OCI-LY3 (cell line): ENCODE data around the gene VPS35L.

Experiments used
- H2AFZ ChIP-seq: fragments of 200-600, 300-600 bp; shearing (Covaris generic); 2 replicates; pipeline ENCODE4 v1.6.0; 2014; ENCODE audit warnings: antibody characterized with exemption, low read depth, low read length
- H3K27ac ChIP-seq: fragments of 200-600, 300-600 bp; sonication (generic); 2 replicates; pipeline ENCODE4 v1.5.1; 2014; ENCODE audit warnings: mild to moderate bottlenecking, low read length, moderate library complexity, mixed read lengths
- H3K27me3 ChIP-seq: fragments of 200-600, 300-600 bp; sonication (generic); 2 replicates; pipeline ENCODE4 v1.6.1; 2014; ENCODE audit warnings: low read depth, low read length, mixed read lengths
- H3K36me3 ChIP-seq: fragments of 200-600, 300-600 bp; sonication (generic); replicated peaks from 2 replicates; pipeline ENCODE3; 2014; ENCODE audit warnings: low read depth, low read length, mixed read lengths
- H3K4me1 ChIP-seq: fragments of 300-600, 200-600 bp; sonication (generic); 2 replicates; pipeline ENCODE4 v1.6.1; 2014; ENCODE audit warnings: low read length, mixed read lengths
- H3K4me2 ChIP-seq: fragments of 200-600, 300-600 bp; sonication (generic); 2 replicates; pipeline ENCODE4 v1.6.1; 2014; ENCODE audit warnings: low read length, mixed read lengths
- H3K4me3 ChIP-seq: fragments of 300-600, 200-600 bp; sonication (generic); 2 replicates; pipeline ENCODE4 v1.5.1; 2014; ENCODE audit warnings: antibody characterized with exemption, mild to moderate bottlenecking, low read length, moderate library complexity
- H3K79me2 ChIP-seq: fragments of 300-600, 200-600 bp; shearing (Covaris generic); 2 replicates; pipeline ENCODE4 v1.6.1; 2014; ENCODE audit warnings: mild to moderate bottlenecking, low read length, mixed read lengths
- H3K9ac ChIP-seq: fragments of 300-600, 200-600 bp; shearing (Covaris generic); 2 replicates; pipeline ENCODE4 v1.6.0; 2014; ENCODE audit warnings: mild to moderate bottlenecking, low read length, moderate library complexity
- H3K9me3 ChIP-seq: fragments of 200-600, 300-600 bp; shearing (Covaris generic); 2 replicates; pipeline ENCODE4 v1.6.1; 2014; ENCODE audit warnings: low read length, mixed read lengths; ENCODE audit not compliant: insufficient read depth
- H4K20me1 ChIP-seq: fragments of 200-600, 300-600 bp; sonication (generic); 2 replicates; pipeline ENCODE4 v1.6.1; 2016; ENCODE audit warnings: low read length, mixed read lengths; ENCODE audit not compliant: insufficient read depth
- EZH2phosphoT487 ChIP-seq: fragments of 200-600 bp; shearing (Covaris generic); IDR thresholded peaks from 2 replicates; pipeline ENCODE4 v1.6.1; 2018; ENCODE audit warnings: antibody characterized with exemption, mixed run types, low read depth
- TF ChIP-seq, protein P1 (sequence below): fragments of 200-600, 300-600 bp; sonication (generic); IDR thresholded peaks from 2 replicates; pipeline ENCODE4 v1.5.1; 2014; ENCODE audit warnings: antibody characterized with exemption, low read length, low read depth

The VPS35L gene

DNA sequence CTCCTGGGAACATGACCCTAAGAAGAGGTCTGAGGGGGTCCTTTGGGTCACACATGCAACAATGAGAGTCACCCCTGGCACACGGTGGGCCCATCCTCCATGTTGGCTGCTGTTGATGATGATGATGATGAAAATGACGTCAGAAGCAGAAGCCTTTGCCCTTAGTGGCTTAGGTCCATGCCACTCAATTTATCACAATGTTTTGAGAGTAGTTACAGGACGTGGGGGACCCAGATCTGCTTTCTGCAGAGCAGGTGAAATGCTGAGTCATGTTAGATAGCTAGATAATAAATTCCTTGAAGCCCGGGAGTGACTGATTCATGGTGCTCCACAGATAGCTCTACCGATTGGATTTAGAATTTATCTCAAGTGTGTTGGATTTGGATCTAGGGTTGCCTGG lies 53.9 kb downstream of the VPS35L start:
- H3K4me2 ChIP-seq = no peak overlapping the region
- H3K27ac ChIP-seq = no peak overlapping the region
- H3K4me1 ChIP-seq = 0 out of 2 replicates have a peak, but pooled peaks cover 3% of the 10 kb centered on the region
- no peaks in the 10 kb centered on the region for H4K20me1 ChIP-seq
- H3K4me3 ChIP-seq = no peak overlapping the region
- peaks cover 24% of the 10 kb centered on the region for H3K36me3 ChIP-seq
- H3K9ac ChIP-seq = no peak overlapping the region
- no peaks in the 10 kb centered on the region for H3K79me2 ChIP-seq
- H2AFZ ChIP-seq = no peak overlapping the region
- no peaks in the 10 kb centered on the region for H3K27me3 ChIP-seq
- H3K9me3 ChIP-seq = no peaks in the 10 kb centered on the region
- no peak for TF ChIP-seq EZH2phosphoT487
- TF ChIP-seq, protein P1, sequence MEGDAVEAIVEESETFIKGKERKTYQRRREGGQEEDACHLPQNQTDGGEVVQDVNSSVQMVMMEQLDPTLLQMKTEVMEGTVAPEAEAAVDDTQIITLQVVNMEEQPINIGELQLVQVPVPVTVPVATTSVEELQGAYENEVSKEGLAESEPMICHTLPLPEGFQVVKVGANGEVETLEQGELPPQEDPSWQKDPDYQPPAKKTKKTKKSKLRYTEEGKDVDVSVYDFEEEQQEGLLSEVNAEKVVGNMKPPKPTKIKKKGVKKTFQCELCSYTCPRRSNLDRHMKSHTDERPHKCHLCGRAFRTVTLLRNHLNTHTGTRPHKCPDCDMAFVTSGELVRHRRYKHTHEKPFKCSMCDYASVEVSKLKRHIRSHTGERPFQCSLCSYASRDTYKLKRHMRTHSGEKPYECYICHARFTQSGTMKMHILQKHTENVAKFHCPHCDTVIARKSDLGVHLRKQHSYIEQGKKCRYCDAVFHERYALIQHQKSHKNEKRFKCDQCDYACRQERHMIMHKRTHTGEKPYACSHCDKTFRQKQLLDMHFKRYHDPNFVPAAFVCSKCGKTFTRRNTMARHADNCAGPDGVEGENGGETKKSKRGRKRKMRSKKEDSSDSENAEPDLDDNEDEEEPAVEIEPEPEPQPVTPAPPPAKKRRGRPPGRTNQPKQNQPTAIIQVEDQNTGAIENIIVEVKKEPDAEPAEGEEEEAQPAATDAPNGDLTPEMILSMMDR = no peak

DNA sequence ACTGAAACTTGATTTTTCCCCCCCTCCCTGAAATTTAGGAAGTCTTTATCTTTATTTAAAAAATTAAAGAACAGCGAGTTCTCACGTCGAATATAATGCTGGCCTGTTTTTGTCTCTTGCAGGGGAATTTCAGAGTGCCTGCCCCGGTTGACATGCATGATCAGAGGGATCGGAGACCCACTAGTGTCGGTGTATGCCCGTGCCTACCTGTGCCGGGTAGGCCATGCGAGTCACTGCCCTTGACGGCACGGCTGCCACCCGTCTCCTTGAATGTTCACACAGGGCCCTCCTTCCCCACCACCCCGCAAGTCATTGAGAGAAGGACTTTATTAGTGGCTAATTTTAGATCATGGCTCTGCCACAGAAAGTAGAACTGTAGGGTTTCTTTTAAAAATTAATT lies 54.7 kb downstream of the VPS35L start:
- H3K27me3 ChIP-seq = no peaks in the 10 kb centered on the region
- TF ChIP-seq EZH2phosphoT487 = no peak
- TF ChIP-seq, protein P1 = no peak
- H3K9ac ChIP-seq = no peak overlapping the region
- peaks cover 19% of the 10 kb centered on the region for H3K36me3 ChIP-seq
- no peak overlapping the region for H3K27ac ChIP-seq
- no peak overlapping the region for H2AFZ ChIP-seq
- H3K4me2 ChIP-seq = no peak overlapping the region
- no peaks in the 10 kb centered on the region for H3K9me3 ChIP-seq
- no peaks in the 10 kb centered on the region for H4K20me1 ChIP-seq
- 0 out of 2 replicates have a peak, but pooled peaks cover 3% of the 10 kb centered on the region for H3K4me1 ChIP-seq
- H3K79me2 ChIP-seq = no peaks in the 10 kb centered on the region
- no peak overlapping the region for H3K4me3 ChIP-seq

DNA sequence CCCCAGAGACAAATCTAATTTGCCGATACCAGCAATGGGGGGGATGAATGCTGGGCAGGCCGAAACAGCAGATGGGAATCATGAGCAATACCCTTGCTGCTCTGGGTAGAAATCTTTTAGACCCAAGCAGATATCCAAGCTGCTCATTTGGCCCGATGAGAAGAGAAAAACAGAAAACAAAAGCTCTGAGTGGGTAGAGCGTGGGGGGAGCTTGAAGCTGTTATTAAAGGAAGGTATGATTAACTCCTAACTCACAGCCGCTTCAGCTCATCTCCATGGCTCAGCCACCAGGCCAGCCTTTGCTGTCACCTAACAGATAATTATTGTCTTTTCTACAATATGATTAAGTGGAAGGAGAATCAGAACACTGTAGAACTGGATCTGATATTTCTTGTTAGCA lies 58.3 kb downstream of the VPS35L start:
- H3K9ac ChIP-seq = no peak overlapping the region

DNA sequence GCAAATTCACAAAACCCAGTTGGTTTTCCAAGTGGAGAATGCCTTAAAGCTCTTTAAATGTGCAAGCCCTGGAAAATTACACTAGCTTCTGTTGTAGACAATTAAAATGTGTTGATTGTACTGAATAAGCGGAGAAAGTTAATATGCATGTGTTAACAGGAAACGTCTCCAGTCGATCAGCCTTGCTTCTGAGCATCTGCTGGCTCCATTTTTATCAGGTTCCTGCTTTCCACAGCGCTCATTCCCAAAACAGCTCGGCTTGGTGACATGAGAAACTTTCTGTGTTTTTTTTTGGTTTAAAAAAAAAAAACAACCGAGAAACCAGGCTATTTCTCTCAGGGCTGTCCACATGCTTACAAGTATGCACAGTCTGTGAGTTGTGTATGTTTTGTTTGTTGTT lies 60.7 kb downstream of the VPS35L start:
- H3K27ac ChIP-seq = no peak overlapping the region
- H3K79me2 ChIP-seq = no peaks in the 10 kb centered on the region
- H3K4me2 ChIP-seq = no peak overlapping the region
- H4K20me1 ChIP-seq = no peaks in the 10 kb centered on the region
- no peaks in the 10 kb centered on the region for H3K27me3 ChIP-seq
- TF ChIP-seq EZH2phosphoT487 = no peak
- TF ChIP-seq, protein P1 = no peak
- no peaks in the 10 kb centered on the region for H3K4me1 ChIP-seq
- no peak overlapping the region for H2AFZ ChIP-seq
- H3K9me3 ChIP-seq = no peaks in the 10 kb centered on the region
- H3K4me3 ChIP-seq = no peak overlapping the region
- H3K9ac ChIP-seq = no peak overlapping the region
- no peaks in the 10 kb centered on the region for H3K36me3 ChIP-seq

More for the DNA sequence above, 58.3 kb downstream of the VPS35L start:
- Histone ChIP-seq H3K4me3 (no peak overlapping the region), H3K4me1 (no peaks in the 10 kb centered on the region), H3K27ac (no peak overlapping the region), H3K79me2 (no peaks in the 10 kb centered on the region), H3K36me3 (no peaks in the 10 kb centered on the region), H2AFZ (no peak overlapping the region), H4K20me1 (no peaks in the 10 kb centered on the region), H3K4me2 (no peak overlapping the region), H3K27me3 (no peaks in the 10 kb centered on the region), H3K9me3 (no peaks in the 10 kb centered on the region)
- no peak for TF ChIP-seq EZH2phosphoT487

DNA sequence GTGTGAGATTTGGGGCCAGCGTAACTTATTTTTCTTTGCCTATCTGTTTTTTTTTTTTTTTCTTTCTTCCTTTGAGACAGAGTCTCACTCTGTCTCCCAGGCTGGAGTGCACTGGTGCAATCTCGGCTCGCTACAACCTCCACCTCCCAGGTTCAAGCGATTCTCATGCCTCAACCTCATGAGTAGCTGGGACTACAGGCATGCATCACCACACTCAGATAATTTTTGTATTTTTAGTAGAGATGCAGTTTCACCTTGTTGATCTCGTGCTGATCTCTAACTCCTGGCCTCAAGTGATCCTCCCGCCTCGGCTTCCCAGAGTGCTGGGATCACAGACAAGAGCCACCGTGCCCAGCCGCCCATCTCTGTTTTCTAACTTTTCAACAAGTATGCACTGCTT lies 63.4 kb downstream of the VPS35L start:
- H3K27me3 ChIP-seq = no peaks in the 10 kb centered on the region
- H3K4me2 ChIP-seq = no peak overlapping the region
- no peak overlapping the region for H3K4me3 ChIP-seq
- H4K20me1 ChIP-seq = no peaks in the 10 kb centered on the region
- no peak overlapping the region for H3K27ac ChIP-seq
- H3K79me2 ChIP-seq = no peaks in the 10 kb centered on the region
- no peak overlapping the region for H2AFZ ChIP-seq
- TF ChIP-seq, protein P1 = no peak
- TF ChIP-seq EZH2phosphoT487 = no peak
- H3K4me1 ChIP-seq = no peaks in the 10 kb centered on the region
- H3K36me3 ChIP-seq = peaks cover 3% of the 10 kb centered on the region
- H3K9ac ChIP-seq = no peak overlapping the region
- no peaks in the 10 kb centered on the region for H3K9me3 ChIP-seq
